Omental fat pad (tissue), 4 donors: ENCODE measurements around the gene MCF2L2. TPM values are rescaled to one million over a fixed set of nuclear protein-coding genes. Genes with fewer than 3 reads are reported as not detected.

ENCODE experiments used
- ATAC-seq: fragments of 150-250 bp; one replicate; pipeline ENCODE4 v1.9.1; 2016; ENCODE audit warnings: mild to moderate bottlenecking, moderate library complexity; ENCODE audit not compliant: low FRiP score
- DNase-seq: peaks from one replicate; pipeline ENCODE4 v3.0.0-alpha.2; 2019; ENCODE audit warnings: low spot score
- CTCF ChIP-seq, 3 donors: fragments of 450-650 bp; IDR thresholded peaks; one replicate each; pipeline ENCODE4 v1.5.1; 2016 to 2017; ENCODE audit warnings: antibody characterized with exemption in 3 of 3, mild to moderate bottlenecking in 3 of 3, moderate library complexity in 2 of 3
- total RNA-seq, 4 donors: library from RNA; depleted of rRNA; stranded (reverse); fragments of >200 nt; gene quantifications; one replicate each; pipeline ENCODE4 v1.1.0, GENCODE V29; 2016

The MCF2L2 gene
- total RNA-seq, 4 donors from 2014 or later, result under 0.01 to 0.84 (median 0.39) TPM

- TF ChIP-seq CTCF (IDR thresholded peaks at IDR 0.05), result no peak
- DNase-seq, result no peak
- no peak for ATAC-seq
Observed at GRCh38 chr3:183224180-183224970, 204.0 kb downstream of the MCF2L2 start.

- ATAC-seq, result no peak
- DNase-seq, result no peak
- no peak for TF ChIP-seq CTCF (IDR thresholded peaks at IDR 0.05)
Observed at GRCh38 chr3:183222631-183223235, 205.7 kb downstream of the MCF2L2 start.

GRCh38 chr3:183220828-183221227, 207.6 kb downstream of the MCF2L2 start:
- TF ChIP-seq CTCF (IDR thresholded peaks at IDR 0.05), result no peak
- ATAC-seq (no peak), DNase-seq (no peak)

- DNase-seq, result no peak
- ATAC-seq, result no peak
- no peak for TF ChIP-seq CTCF (IDR thresholded peaks at IDR 0.05)
Observed at GRCh38 chr3:183218826-183219225, 209.6 kb downstream of the MCF2L2 start.

GRCh38 chr3:183217548-183218332, 210.7 kb downstream of the MCF2L2 start:
- DNase-seq (no peak), ATAC-seq (no peak)

GRCh38 chr3:183215591-183216202, 212.7 kb downstream of the MCF2L2 start:
- no peak for TF ChIP-seq CTCF (IDR thresholded peaks at IDR 0.05)
- DNase-seq, result no peak
- no peak for ATAC-seq

More at GRCh38 chr3:183217548-183218332, 210.7 kb downstream of the MCF2L2 start:
- TF ChIP-seq CTCF (IDR thresholded peaks at IDR 0.05), result no peak
